Epidermal melanocyte (primary cell): Measurements from ENCODE around the gene PSMA7.
A peak's percentile ranks its signal among the peaks of the same experiment; 100 is the strongest.

Experiments used
- DNase-seq: peaks from one replicate; pipeline ENCODE4 v3.0.0; 2011; ENCODE audit warnings: low spot score; ENCODE audit not compliant: insufficient read length

PSMA7 gene

GRCh38 chr20:62172666-62173065 is 29.5 kb upstream of the PSMA7 start:
- no peak for DNase-seq

- DNase-seq, result no peak
Measured at GRCh38 chr20:62171245-62171644, 28.1 kb upstream of the PSMA7 start.

- DNase-seq, result no peak
Measured at GRCh38 chr20:62170536-62170935, 27.3 kb upstream of the PSMA7 start.

- DNase-seq, result no peak
Measured at GRCh38 chr20:62168890-62169435, 25.8 kb upstream of the PSMA7 start.

GRCh38 chr20:62168061-62168460 is 24.9 kb upstream of the PSMA7 start:
- DNase-seq, result no peak

- no peak for DNase-seq
Measured at GRCh38 chr20:62167474-62167873, 24.3 kb upstream of the PSMA7 start.

- no peak for DNase-seq
Measured at GRCh38 chr20:62165762-62166399, 22.7 kb upstream of the PSMA7 start.

- DNase-seq, result no peak
Measured at GRCh38 chr20:62164879-62165761, 21.9 kb upstream of the PSMA7 start.

GRCh38 chr20:62163986-62164762 is 21.0 kb upstream of the PSMA7 start:
- no peak for DNase-seq

GRCh38 chr20:62163485-62163865 is 20.3 kb upstream of the PSMA7 start:
- no peak for DNase-seq

GRCh38 chr20:62162765-62163484 is 19.7 kb upstream of the PSMA7 start:
- DNase-seq, result no peak

GRCh38 chr20:62161347-62161746 is 18.2 kb upstream of the PSMA7 start:
- DNase-seq, result no peak

GRCh38 chr20:62160876-62161275 is 17.7 kb upstream of the PSMA7 start:
- no peak for DNase-seq

- DNase-seq, result no peak
Measured at GRCh38 chr20:62160253-62160652, 17.1 kb upstream of the PSMA7 start.

- no peak for DNase-seq
Measured at GRCh38 chr20:62159839-62160238, 16.6 kb upstream of the PSMA7 start.

- no peak for DNase-seq
Measured at GRCh38 chr20:62159052-62159451, 15.9 kb upstream of the PSMA7 start.

- no peak for DNase-seq
Measured at GRCh38 chr20:62158541-62158940, 15.3 kb upstream of the PSMA7 start.

- DNase-seq, result no peak
Measured at GRCh38 chr20:62158088-62158400, 14.8 kb upstream of the PSMA7 start.

- DNase-seq, result no peak
Measured at GRCh38 chr20:62157387-62158087, 14.3 kb upstream of the PSMA7 start.

- peak; percentile 85 for DNase-seq
Measured at GRCh38 chr20:62156592-62157386, 13.6 kb upstream of the PSMA7 start.
